ENCODE measurements around the gene MTUS2. TPM values are rescaled to one million over a fixed set of nuclear protein-coding genes. Genes with fewer than 3 reads are reported as not detected.

Gene MTUS2
- total and polyA plus RNA-seq, 2 donors (not counting 3 experiments of a cell fraction or from before 2014, with no cell fraction given), result not detected

DNA sequence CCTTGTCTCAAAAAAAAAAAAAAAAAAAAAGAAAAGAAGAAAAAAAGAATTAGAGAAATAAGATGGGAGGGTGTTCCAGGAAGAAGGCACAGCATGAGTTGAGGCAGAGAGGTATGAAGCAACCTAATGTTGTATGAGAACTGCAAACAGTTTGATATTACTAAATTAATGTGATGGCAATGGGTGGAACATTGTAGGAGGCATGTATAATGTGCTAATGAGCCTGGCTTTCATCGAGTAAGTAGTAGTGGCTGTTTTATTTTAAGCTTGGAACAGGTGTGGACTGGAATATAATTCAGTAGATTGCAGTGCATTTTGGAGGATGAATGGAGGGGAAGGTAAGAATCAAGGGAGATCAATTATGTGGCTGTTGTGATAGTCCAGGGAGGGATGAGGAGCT is 156.1 kb downstream of the MTUS2 start:
- Histone ChIP-seq H4K20me1 (replicated peaks; ENCODE audit: control insufficient read depth, extremely low read depth, insufficient read depth, low read length) (no peaks in the 10 kb centered on the region), H3K79me2 (ENCODE audit: control insufficient read depth, insufficient read depth, low read length) (no peaks in the 10 kb centered on the region), H3K27ac (ENCODE audit: insufficient read depth, low read depth, low read length) (no peak overlapping the region), H3K4me1 (ENCODE audit: control insufficient read depth, extremely low read depth, insufficient read depth, low read length) (no peaks in the 10 kb centered on the region), H3K4me3 (replicated peaks in 1 of 3; ENCODE audit: insufficient read depth in 1 of 3, low read depth in 1 of 3, low read length in 3 of 3) (no peak overlapping the region), H3K9ac (replicated peaks; ENCODE audit: extremely low read depth, insufficient read depth, low read length) (no peak overlapping the region), H3K9me3 (replicated peaks; ENCODE audit: control insufficient read depth, insufficient read depth, low read length) (no peaks in the 10 kb centered on the region), H3K4me2 (ENCODE audit: insufficient read depth, low read length) (no peak overlapping the region), H3K9me1 (replicated peaks; ENCODE audit: control insufficient read depth, extremely low read depth, insufficient read depth, low read length) (no peaks in the 10 kb centered on the region), H3K36me3 (ENCODE audit: control insufficient read depth in 2 of 2, extremely low read depth in 1 of 2, insufficient read depth in 2 of 2, low read length in 2 of 2) (no peaks in the 10 kb centered on the region), H2AFZ (ENCODE audit: low read depth, low read length) (no peak overlapping the region), H3K27me3 (ENCODE audit: control insufficient read depth in 2 of 2, insufficient read depth in 2 of 2, low read length in 2 of 2) (peaks cover 0 to 2% of the 10 kb centered on the region in 2 experiments)
- DNase-seq (ENCODE audit: low read depth, low spot score), result no peak
- dilution Hi-C loops (cut with MboI; ENCODE audit: extremely low pct_ligation_motif_present, low sequenced_read_pairs), result no loop called here
- FAIRE-seq, result no peak
- CTCF ChIA-PET, result no interaction called here
- POLR2A ChIA-PET, result no interaction called here
- TF ChIP-seq, protein P1, sequence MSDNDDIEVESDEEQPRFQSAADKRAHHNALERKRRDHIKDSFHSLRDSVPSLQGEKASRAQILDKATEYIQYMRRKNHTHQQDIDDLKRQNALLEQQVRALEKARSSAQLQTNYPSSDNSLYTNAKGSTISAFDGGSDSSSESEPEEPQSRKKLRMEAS (IDR thresholded peaks at IDR 0.05; ENCODE audit: insufficient read depth, insufficient read length), result no peak
- TF ChIP-seq JUN (IDR thresholded peaks at IDR 0.05; ENCODE audit: borderline replicate concordance, insufficient read depth, insufficient read length, low read depth) (no peak), POLR2A (IDR thresholded peaks at IDR 0.05; ENCODE audit: low read depth, low read length) (no peak), MYC (IDR thresholded peaks at IDR 0.05; ENCODE audit: low read depth, low read length) (no peak), GATA2 (IDR thresholded peaks at IDR 0.05; ENCODE audit: insufficient read depth, insufficient read length, low read depth, low read length) (no peak), POLR2AphosphoS5 (IDR thresholded peaks at IDR 0.05; ENCODE audit: insufficient read depth, low read depth, low read length) (no peak), FOS (IDR thresholded peaks at IDR 0.05; ENCODE audit: borderline replicate concordance, insufficient read depth, low read length) (no peak), EZH2 (IDR thresholded peaks at IDR 0.05; ENCODE audit: borderline replicate concordance, low read depth, low read length, severe bottlenecking) (no peak)
- TF ChIP-seq, protein P2, sequence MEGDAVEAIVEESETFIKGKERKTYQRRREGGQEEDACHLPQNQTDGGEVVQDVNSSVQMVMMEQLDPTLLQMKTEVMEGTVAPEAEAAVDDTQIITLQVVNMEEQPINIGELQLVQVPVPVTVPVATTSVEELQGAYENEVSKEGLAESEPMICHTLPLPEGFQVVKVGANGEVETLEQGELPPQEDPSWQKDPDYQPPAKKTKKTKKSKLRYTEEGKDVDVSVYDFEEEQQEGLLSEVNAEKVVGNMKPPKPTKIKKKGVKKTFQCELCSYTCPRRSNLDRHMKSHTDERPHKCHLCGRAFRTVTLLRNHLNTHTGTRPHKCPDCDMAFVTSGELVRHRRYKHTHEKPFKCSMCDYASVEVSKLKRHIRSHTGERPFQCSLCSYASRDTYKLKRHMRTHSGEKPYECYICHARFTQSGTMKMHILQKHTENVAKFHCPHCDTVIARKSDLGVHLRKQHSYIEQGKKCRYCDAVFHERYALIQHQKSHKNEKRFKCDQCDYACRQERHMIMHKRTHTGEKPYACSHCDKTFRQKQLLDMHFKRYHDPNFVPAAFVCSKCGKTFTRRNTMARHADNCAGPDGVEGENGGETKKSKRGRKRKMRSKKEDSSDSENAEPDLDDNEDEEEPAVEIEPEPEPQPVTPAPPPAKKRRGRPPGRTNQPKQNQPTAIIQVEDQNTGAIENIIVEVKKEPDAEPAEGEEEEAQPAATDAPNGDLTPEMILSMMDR (IDR thresholded peaks at IDR 0.05; ENCODE audit: extremely low read depth in 1 of 2, insufficient read depth in 1 of 2, low read depth in 1 of 2, low read length in 2 of 2), result no peak
- intact Hi-C loops (cut with micrococcal nuclease), result no loop called here
- BruUV-seq (replicated peaks), result no TSS peak
